Aorta (tissue), 5 donors: ENCODE results near the gene ZNF710. TPM values are rescaled to one million over a fixed set of nuclear protein-coding genes. Genes with fewer than 3 reads are reported as not detected.
A peak's percentile ranks its signal among the peaks of the same experiment; 100 is the strongest.

Experiments used
- ATAC-seq: fragments of 200-7000 bp; cut with Tn5 transposase; one replicate; pipeline ENCODE4 v1.9.1; 2022; ENCODE audit warnings: moderate library complexity; ENCODE audit not compliant: low FRiP score
- DNase-seq, 2 donors: peaks; one replicate each; pipeline ENCODE4 v3.0.0-alpha.2; 2020
- H3K27ac ChIP-seq, 2 donors: one replicate each; pipeline ENCODE4 v1.5.1; 2013; ENCODE audit warnings: low read length in 2 of 2, mild to moderate bottlenecking in 2 of 2, moderate library complexity in 2 of 2, control low read depth in 1 of 2, inconsistent platforms in 1 of 2, low read depth in 1 of 2
- H3K27me3 ChIP-seq, 2 donors: one replicate each; pipeline ENCODE4 v1.6.1; 2013; ENCODE audit warnings: control low read depth in 1 of 2, low read length in 1 of 2, mild to moderate bottlenecking in 1 of 2, moderate library complexity in 1 of 2; ENCODE audit not compliant: insufficient read depth in 2 of 2, control insufficient read depth in 1 of 2
- H3K36me3 ChIP-seq, 2 donors: one replicate each; pipeline ENCODE4 v1.6.1; 2013; ENCODE audit warnings: control low read depth in 1 of 2, low read length in 1 of 2, mild to moderate bottlenecking in 1 of 2; ENCODE audit not compliant: insufficient read depth in 2 of 2, control insufficient read depth in 1 of 2
- H3K4me1 ChIP-seq, 2 donors: one replicate each; pipeline ENCODE4 v1.6.1; 2013; ENCODE audit warnings: low read length in 2 of 2, control low read depth in 1 of 2, mild to moderate bottlenecking in 1 of 2, moderate library complexity in 1 of 2; ENCODE audit not compliant: insufficient read depth in 2 of 2, control insufficient read depth in 1 of 2
- H3K4me3 ChIP-seq, 2 donors: one replicate each; pipeline ENCODE4 v1.5.1; 2013; ENCODE audit warnings: low read length in 2 of 2, control low read depth in 1 of 2, mild to moderate bottlenecking in 1 of 2
- H3K9me3 ChIP-seq: one replicate; pipeline ENCODE4 v1.6.1; 2013; ENCODE audit warnings: mild to moderate bottlenecking, low read length; ENCODE audit not compliant: control insufficient read depth
- WGBS, 2 donors: extraction: QIAGEN DNeasy Blood & Tissue Kit; methylation state at CpG; one replicate each; pipeline ENCODE4 v1.1.7; 2013; 5-methylcytosine and 5-hydroxymethylcytosine counted together
- intact Hi-C, 2 donors: fragments of 100-400 bp; cut with DNase I; formaldehyde crosslinking; loops; one replicate each; pipeline versions ENCODE4 v1.14.2 to v1.15.0; 2022
- polyA plus RNA-seq, 2 donors: library from polyadenylated mRNA; stranded (reverse); fragments of 200-250 nt; gene quantifications; one replicate each; pipeline ENCODE4 v1.2.3, GENCODE V29; 2013
- total RNA-seq, 2 donors: library from RNA; stranded (reverse); fragmentation: NEBNext Ultra II Directional; extraction: Animal tissue kit (Norgen Biotek cat#: 25700); gene quantifications; one replicate each; pipeline ENCODE4 v1.2.1, GENCODE V29; 2021
- donor health status: healthy with polysubstance abuse.
- donor health status: Bipolar disorder and iron deficiency.
- donor health status: DM: no; HTN: no; CAD: no.
- donor health status: DM: no; HTN: no; CAD: no.
- donor health status: DM: yes; HTN: yes; CAD: no.

Gene ZNF710
- total and polyA plus RNA-seq, 4 donors: 4.3 to 17.9 (median 10.5) TPM

GRCh38 chr15:90037511-90037860, 36.4 kb downstream of the ZNF710 start:
- 79 to 86% methylated on average over 5 of the region's 5 CpGs for WGBS, 2 donors
- Histone ChIP-seq H3K4me1 (no peaks in the 10 kb centered on the region), H3K9me3 (no peaks in the 10 kb centered on the region), H3K27me3 (no peaks in the 10 kb centered on the region), H3K4me3 (no peak overlapping the region), H3K36me3 (no peaks in the 10 kb centered on the region), H3K27ac (no peak overlapping the region)
- no peak for ATAC-seq
- intact Hi-C loops: loop anchor here in 1 of 2 donors (10.0 kb wide), 1 partner anchor 57 kb away; no protein-coding TSS in a partner anchor
- DNase-seq: no peak

GRCh38 chr15:90037961-90038631, 37.0 kb downstream of the ZNF710 start:
- H3K4me3 ChIP-seq: no peak overlapping the region
- H3K27ac ChIP-seq: no peak overlapping the region
- H3K36me3 ChIP-seq: no peaks in the 10 kb centered on the region
- H3K4me1 ChIP-seq: no peaks in the 10 kb centered on the region
- intact Hi-C loops: loop anchor here in 1 of 2 donors (10.0 kb wide), 1 partner anchor 57 kb away; no protein-coding TSS in a partner anchor
- ATAC-seq: no peak
- H3K9me3 ChIP-seq: no peaks in the 10 kb centered on the region
- no peak for DNase-seq
- no peaks in the 10 kb centered on the region for H3K27me3 ChIP-seq
- 86% methylated on average over 14 of the region's 14 CpGs for WGBS, 2 donors

- H3K4me3 ChIP-seq: no peak overlapping the region
- WGBS, 2 donors: 95% methylated on average over 3 of the region's 3 CpGs
- no peak overlapping the region for H3K27ac ChIP-seq
- H3K9me3 ChIP-seq: no peaks in the 10 kb centered on the region
- H3K36me3 ChIP-seq: no peaks in the 10 kb centered on the region
- DNase-seq (no peak), ATAC-seq (no peak)
- no peaks in the 10 kb centered on the region for H3K4me1 ChIP-seq
- intact Hi-C loops: loop anchor here in 1 of 2 donors (10.0 kb wide), 1 partner anchor 56 kb away; no protein-coding TSS in a partner anchor
- H3K27me3 ChIP-seq: no peaks in the 10 kb centered on the region
Observed at GRCh38 chr15:90038632-90039095, 37.5 kb downstream of the ZNF710 start.

- no peak for ATAC-seq
- no peaks in the 10 kb centered on the region for H3K27me3 ChIP-seq
- H3K36me3 ChIP-seq: no peaks in the 10 kb centered on the region
- H3K9me3 ChIP-seq: no peaks in the 10 kb centered on the region
- H3K4me3 ChIP-seq: no peak overlapping the region
- no peak for DNase-seq
- WGBS, 2 donors: 73 to 78% methylated on average over 5 of the region's 5 CpGs
- H3K27ac ChIP-seq: no peak overlapping the region
- intact Hi-C loops: loop anchor here in 1 of 2 donors (10.0 kb wide), 1 partner anchor 55 kb away; no protein-coding TSS in a partner anchor
- H3K4me1 ChIP-seq: no peaks in the 10 kb centered on the region
Observed at GRCh38 chr15:90039996-90040395, 38.9 kb downstream of the ZNF710 start.

- intact Hi-C loops: no loop called here
Observed at GRCh38 chr15:90040618-90041017, 39.5 kb downstream of the ZNF710 start.

GRCh38 chr15:90042356-90042755, 41.2 kb downstream of the ZNF710 start:
- DNase-seq (peak in 1 of 2 donors; percentile 19), ATAC-seq (no peak)
- WGBS, 2 donors: 92 to 95% methylated on average over 12 of the region's 12 CpGs
- Histone ChIP-seq H3K4me3 (no peak overlapping the region), H3K9me3 (no peaks in the 10 kb centered on the region), H3K27ac (no peak overlapping the region), H3K27me3 (no peaks in the 10 kb centered on the region), H3K36me3 (no peaks in the 10 kb centered on the region), H3K4me1 (no peaks in the 10 kb centered on the region)
- intact Hi-C loops: no loop called here

More at GRCh38 chr15:90040618-90041017, 39.5 kb downstream of the ZNF710 start:
- H3K4me1 ChIP-seq: no peaks in the 10 kb centered on the region
- ATAC-seq: no peak
- H3K27me3 ChIP-seq: no peaks in the 10 kb centered on the region
- WGBS, 2 donors: 78 to 80% methylated on average over 6 of the region's 6 CpGs
- DNase-seq: no peak
- H3K36me3 ChIP-seq: no peaks in the 10 kb centered on the region
- H3K4me3 ChIP-seq: no peak overlapping the region
- H3K9me3 ChIP-seq: no peaks in the 10 kb centered on the region
- H3K27ac ChIP-seq: no peak overlapping the region

GRCh38 chr15:90042766-90043529, 41.8 kb downstream of the ZNF710 start:
- no peak overlapping the region for H3K4me3 ChIP-seq
- intact Hi-C loops: no loop called here
- no peaks in the 10 kb centered on the region for H3K4me1 ChIP-seq
- DNase-seq (peak in 1 of 2 donors; percentile 64), ATAC-seq (no peak)
- H3K9me3 ChIP-seq: no peaks in the 10 kb centered on the region
- H3K36me3 ChIP-seq: no peaks in the 10 kb centered on the region
- no peaks in the 10 kb centered on the region for H3K27me3 ChIP-seq
- no peak overlapping the region for H3K27ac ChIP-seq
- 93% methylated on average over 27 of the region's 27 CpGs for WGBS, 2 donors

GRCh38 chr15:90043530-90044010, 42.4 kb downstream of the ZNF710 start:
- no peaks in the 10 kb centered on the region for H3K4me1 ChIP-seq

More at GRCh38 chr15:90043530-90044010, 42.4 kb downstream of the ZNF710 start:
- H3K4me3 ChIP-seq: no peak overlapping the region
- DNase-seq (no peak), ATAC-seq (no peak)
- 96% methylated on average over 5 of the region's 5 CpGs for WGBS, 2 donors
- H3K36me3 ChIP-seq: no peaks in the 10 kb centered on the region
- H3K9me3 ChIP-seq: no peaks in the 10 kb centered on the region
- intact Hi-C loops: no loop called here
- no peak overlapping the region for H3K27ac ChIP-seq
- H3K27me3 ChIP-seq: no peaks in the 10 kb centered on the region
